GM21528 (cell line): Measurements from ENCODE around the gene ST7L.
"Not testable (repeated sequence)": the region's sequence is repeated elsewhere in the genome, so short reads cannot be mapped to it uniquely, and the experiment has no call there.

Experiments
- ATAC-seq: cut with Tn5 transposase; IDR thresholded peaks from one replicate; pipeline ENCODE4 v1.9.1; 2021; ENCODE audit warnings: mild to moderate bottlenecking, moderate library complexity; ENCODE audit not compliant: unreplicated experiment, low FRiP score

Gene ST7L

GRCh38 chr1:112618721-112619517 is at the start of gene ST7L:
ST7L (minus strand) TSS chr1:112619141; CDS start chr1:112619113, 28 bp downstream.
- ATAC-seq, result no peak

GRCh38 chr1:112666946-112667345 is 48.0 kb upstream of the ST7L start:
- no peak for ATAC-seq

GRCh38 chr1:112665857-112666256 is 46.9 kb upstream of the ST7L start:
- ATAC-seq, result no peak

- ATAC-seq, result no peak
These were observed 32.3 kb upstream of the ST7L start for GRCh38 chr1:112651205-112651604.

GRCh38 chr1:112646225-112646624 is 27.3 kb upstream of the ST7L start:
- ATAC-seq, result no peak

GRCh38 chr1:112643080-112643479 is 24.1 kb upstream of the ST7L start:
- no peak for ATAC-seq

GRCh38 chr1:112640437-112640836 is 21.5 kb upstream of the ST7L start:
- ATAC-seq, result not testable (repeated sequence)

GRCh38 chr1:112638110-112638428 is 19.1 kb upstream of the ST7L start:
- no peak for ATAC-seq

GRCh38 chr1:112637254-112638109 is 18.5 kb upstream of the ST7L start:
- ATAC-seq, result no peak

- ATAC-seq, result peak; percentile 47
These were observed 17.8 kb upstream of the ST7L start for GRCh38 chr1:112636597-112637253.

GRCh38 chr1:112636056-112636455 is 17.1 kb upstream of the ST7L start:
- ATAC-seq, result no peak

- no peak for ATAC-seq
These were observed 15.4 kb upstream of the ST7L start for GRCh38 chr1:112634367-112634766.

GRCh38 chr1:112633628-112634027 is 14.7 kb upstream of the ST7L start:
- no peak for ATAC-seq

GRCh38 chr1:112629256-112629655 is 10.3 kb upstream of the ST7L start:
- no peak for ATAC-seq

- no peak for ATAC-seq
These were observed 9.6 kb upstream of the ST7L start for GRCh38 chr1:112628516-112628915.

- no peak for ATAC-seq
These were observed 7.9 kb upstream of the ST7L start for GRCh38 chr1:112626887-112627286.

- ATAC-seq, result no peak
These were observed 7.3 kb upstream of the ST7L start for GRCh38 chr1:112626193-112626592.

- no peak for ATAC-seq
These were observed 6.8 kb upstream of the ST7L start for GRCh38 chr1:112625696-112626095.

GRCh38 chr1:112624493-112624892 is 5.6 kb upstream of the ST7L start:
- ATAC-seq, result not testable (repeated sequence)

GRCh38 chr1:112620377-112620695 is 1.4 kb upstream of the ST7L start:
- ATAC-seq, result no peak
